Measurements from ENCODE around the gene KSR2. TPM values are rescaled to one million over a fixed set of nuclear protein-coding genes. Genes with fewer than 3 reads are reported as not detected.

The KSR2 gene
- total and polyA plus RNA-seq, 2 of the 13 experiments (the other 11 are each of a cell fraction or from before 2014, with no cell fraction given) = 0.02 TPM; not detected in 1

DNA sequence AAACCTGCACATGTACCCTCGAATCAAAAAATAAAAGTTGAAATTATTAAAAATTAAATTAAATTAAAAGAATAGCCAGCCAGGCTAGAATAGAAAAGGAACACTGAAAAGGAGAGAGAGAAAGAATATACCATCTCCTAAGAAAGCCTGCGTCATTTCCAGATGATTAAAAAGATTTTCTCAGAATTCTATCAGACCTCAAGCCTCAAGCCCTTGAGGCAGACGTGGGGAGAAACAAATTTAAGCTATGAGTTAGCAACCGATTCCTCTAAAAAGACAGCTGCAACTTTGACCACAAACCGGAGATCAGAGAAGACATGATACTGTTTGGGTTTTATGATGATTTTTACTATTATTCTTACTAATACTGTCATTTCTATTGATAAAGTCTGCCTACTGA lies 138.3 kb downstream of the KSR2 start (continued):
- TF ChIP-seq, protein P1, sequence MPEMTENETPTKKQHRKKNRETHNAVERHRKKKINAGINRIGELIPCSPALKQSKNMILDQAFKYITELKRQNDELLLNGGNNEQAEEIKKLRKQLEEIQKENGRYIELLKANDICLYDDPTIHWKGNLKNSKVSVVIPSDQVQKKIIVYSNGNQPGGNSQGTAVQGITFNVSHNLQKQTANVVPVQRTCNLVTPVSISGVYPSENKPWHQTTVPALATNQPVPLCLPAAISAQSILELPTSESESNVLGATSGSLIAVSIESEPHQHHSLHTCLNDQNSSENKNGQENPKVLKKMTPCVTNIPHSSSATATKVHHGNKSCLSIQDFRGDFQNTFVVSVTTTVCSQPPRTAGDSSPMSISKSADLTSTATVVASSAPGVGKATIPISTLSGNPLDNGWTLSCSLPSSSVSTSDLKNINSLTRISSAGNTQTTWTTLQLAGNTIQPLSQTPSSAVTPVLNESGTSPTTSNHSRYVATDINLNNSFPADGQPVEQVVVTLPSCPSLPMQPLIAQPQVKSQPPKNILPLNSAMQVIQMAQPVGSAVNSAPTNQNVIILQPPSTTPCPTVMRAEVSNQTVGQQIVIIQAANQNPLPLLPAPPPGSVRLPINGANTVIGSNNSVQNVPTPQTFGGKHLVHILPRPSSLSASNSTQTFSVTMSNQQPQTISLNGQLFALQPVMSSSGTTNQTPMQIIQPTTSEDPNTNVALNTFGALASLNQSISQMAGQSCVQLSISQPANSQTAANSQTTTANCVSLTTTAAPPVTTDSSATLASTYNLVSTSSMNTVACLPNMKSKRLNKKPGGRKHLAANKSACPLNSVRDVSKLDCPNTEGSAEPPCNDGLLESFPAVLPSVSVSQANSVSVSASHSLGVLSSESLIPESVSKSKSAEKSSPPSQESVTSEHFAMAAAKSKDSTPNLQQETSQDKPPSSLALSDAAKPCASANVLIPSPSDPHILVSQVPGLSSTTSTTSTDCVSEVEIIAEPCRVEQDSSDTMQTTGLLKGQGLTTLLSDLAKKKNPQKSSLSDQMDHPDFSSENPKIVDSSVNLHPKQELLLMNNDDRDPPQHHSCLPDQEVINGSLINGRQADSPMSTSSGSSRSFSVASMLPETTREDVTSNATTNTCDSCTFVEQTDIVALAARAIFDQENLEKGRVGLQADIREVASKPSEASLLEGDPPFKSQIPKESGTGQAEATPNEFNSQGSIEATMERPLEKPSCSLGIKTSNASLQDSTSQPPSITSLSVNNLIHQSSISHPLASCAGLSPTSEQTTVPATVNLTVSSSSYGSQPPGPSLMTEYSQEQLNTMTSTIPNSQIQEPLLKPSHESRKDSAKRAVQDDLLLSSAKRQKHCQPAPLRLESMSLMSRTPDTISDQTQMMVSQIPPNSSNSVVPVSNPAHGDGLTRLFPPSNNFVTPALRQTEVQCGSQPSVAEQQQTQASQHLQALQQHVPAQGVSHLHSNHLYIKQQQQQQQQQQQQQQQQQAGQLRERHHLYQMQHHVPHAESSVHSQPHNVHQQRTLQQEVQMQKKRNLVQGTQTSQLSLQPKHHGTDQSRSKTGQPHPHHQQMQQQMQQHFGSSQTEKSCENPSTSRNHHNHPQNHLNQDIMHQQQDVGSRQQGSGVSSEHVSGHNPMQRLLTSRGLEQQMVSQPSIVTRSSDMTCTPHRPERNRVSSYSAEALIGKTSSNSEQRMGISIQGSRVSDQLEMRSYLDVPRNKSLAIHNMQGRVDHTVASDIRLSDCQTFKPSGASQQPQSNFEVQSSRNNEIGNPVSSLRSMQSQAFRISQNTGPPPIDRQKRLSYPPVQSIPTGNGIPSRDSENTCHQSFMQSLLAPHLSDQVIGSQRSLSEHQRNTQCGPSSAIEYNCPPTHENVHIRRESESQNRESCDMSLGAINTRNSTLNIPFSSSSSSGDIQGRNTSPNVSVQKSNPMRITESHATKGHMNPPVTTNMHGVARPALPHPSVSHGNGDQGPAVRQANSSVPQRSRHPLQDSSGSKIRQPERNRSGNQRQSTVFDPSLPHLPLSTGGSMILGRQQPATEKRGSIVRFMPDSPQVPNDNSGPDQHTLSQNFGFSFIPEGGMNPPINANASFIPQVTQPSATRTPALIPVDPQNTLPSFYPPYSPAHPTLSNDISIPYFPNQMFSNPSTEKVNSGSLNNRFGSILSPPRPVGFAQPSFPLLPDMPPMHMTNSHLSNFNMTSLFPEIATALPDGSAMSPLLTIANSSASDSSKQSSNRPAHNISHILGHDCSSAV (CRISPR knock-in tag; IDR thresholded peaks at IDR 0.05; ENCODE audit: borderline replicate concordance) = no peak
- TF ChIP-seq MAFK (conservative IDR thresholded peaks at IDR 0.05 in 1 of 2, IDR thresholded peaks at IDR 0.05 in 1 of 2; ENCODE audit: low read length in 2 of 2) (no peak), ARID5B (CRISPR knock-in tag; IDR thresholded peaks at IDR 0.05) (no peak), ZNF44 (CRISPR knock-in tag; IDR thresholded peaks at IDR 0.05) (no peak), ZNF549 (CRISPR knock-in tag; IDR thresholded peaks at IDR 0.05) (no peak), ZNF850 (CRISPR knock-in tag; conservative IDR thresholded peaks at IDR 0.05) (no peak), PHB2 (IDR thresholded peaks at IDR 0.05; ENCODE audit: partially characterized antibody) (no peak), ZNF432 (CRISPR knock-in tag; IDR thresholded peaks at IDR 0.05; ENCODE audit: borderline replicate concordance) (no peak), ZNF225 (CRISPR knock-in tag; IDR thresholded peaks at IDR 0.05) (no peak), CENPX (CRISPR knock-in tag; IDR thresholded peaks at IDR 0.05) (no peak)

Measured in HepG2 (cell line).